ENCODE measurements around the gene SESN1. TPM values are rescaled to one million over a fixed set of nuclear protein-coding genes. Genes with fewer than 3 reads are reported as not detected.

SESN1 gene
- total RNA-seq, 4 donors from 2014 or later: 50.7 to 80.9 (median 61.8) TPM

DNA sequence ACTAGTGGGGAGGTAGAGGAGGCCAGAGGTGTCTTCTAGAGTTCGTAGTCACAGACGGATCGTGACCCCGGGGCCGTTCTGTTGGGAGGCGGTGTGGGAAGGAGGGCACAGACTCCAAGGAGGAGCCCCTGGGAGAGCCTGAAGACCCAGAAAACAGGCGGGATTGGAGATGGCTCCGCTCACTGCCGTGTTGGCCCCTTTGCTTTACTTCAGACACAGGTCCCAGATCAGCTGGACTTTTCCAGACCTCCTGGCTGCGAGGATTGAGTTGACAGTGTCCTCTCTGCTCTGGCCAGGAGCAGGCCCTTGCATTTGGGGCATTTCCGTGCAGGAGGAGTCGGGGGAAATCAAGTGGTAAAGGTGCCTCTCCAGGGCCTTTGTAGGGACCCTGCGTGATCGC, 133.6 kb downstream of the SESN1 start:
- H3K9me3 ChIP-seq: no peaks in the 10 kb centered on the region
- TF ChIP-seq, protein P1, sequence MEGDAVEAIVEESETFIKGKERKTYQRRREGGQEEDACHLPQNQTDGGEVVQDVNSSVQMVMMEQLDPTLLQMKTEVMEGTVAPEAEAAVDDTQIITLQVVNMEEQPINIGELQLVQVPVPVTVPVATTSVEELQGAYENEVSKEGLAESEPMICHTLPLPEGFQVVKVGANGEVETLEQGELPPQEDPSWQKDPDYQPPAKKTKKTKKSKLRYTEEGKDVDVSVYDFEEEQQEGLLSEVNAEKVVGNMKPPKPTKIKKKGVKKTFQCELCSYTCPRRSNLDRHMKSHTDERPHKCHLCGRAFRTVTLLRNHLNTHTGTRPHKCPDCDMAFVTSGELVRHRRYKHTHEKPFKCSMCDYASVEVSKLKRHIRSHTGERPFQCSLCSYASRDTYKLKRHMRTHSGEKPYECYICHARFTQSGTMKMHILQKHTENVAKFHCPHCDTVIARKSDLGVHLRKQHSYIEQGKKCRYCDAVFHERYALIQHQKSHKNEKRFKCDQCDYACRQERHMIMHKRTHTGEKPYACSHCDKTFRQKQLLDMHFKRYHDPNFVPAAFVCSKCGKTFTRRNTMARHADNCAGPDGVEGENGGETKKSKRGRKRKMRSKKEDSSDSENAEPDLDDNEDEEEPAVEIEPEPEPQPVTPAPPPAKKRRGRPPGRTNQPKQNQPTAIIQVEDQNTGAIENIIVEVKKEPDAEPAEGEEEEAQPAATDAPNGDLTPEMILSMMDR (IDR thresholded peaks at IDR 0.05): no peak
- no peak for TF ChIP-seq POLR2AphosphoS5 (IDR thresholded peaks at IDR 0.05)
- H3K4me3 ChIP-seq: no peak overlapping the region
- H3K27ac ChIP-seq (replicated peaks in 1 of 4): peak overlapping the region; percentile 70 to 71 (median 71)
- H3K4me1 ChIP-seq: peaks cover under 1 to 51% (median 40%) of the 10 kb centered on the region in 4 donors
- DNase-seq (ENCODE audit: extremely low spot score): no peak
- 98% methylated on average over 14 of the region's 14 CpGs for WGBS
- no peaks in the 10 kb centered on the region for H3K36me3 ChIP-seq
- intact Hi-C loops (cut with DNase I): no loop called here
- no peaks in the 10 kb centered on the region for H3K27me3 ChIP-seq

DNA sequence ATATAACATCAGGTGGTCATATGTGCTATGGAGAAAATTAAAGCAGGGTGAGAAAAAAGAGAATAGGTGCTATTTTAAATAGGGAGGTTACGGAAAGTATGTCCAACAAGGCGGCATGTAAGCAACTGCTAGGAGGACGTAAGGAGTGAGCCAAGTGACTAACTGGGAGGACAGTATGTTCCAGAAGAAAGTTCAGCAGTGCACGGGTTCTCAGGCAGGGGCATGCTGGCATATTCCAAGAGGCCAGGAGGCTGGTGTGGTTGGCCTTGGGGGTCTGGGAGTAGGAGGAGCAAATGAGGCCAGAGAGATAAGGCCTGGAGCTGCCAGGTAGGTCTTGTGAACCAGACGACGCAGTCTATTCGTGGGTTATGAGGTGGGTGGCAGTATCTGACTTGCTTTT, 134.0 kb downstream of the SESN1 start:
- TF ChIP-seq, protein P1 (IDR thresholded peaks at IDR 0.05): no peak
- peak; percentile 79 for TF ChIP-seq EP300 (IDR thresholded peaks at IDR 0.05)
- TF ChIP-seq POLR2AphosphoS5 (IDR thresholded peaks at IDR 0.05): peak; percentile 68 to 82
- intact Hi-C loops (cut with DNase I): no loop called here
- no peaks in the 10 kb centered on the region for H3K36me3 ChIP-seq
- no peak for DNase-seq (ENCODE audit: extremely low spot score)
- H3K27ac ChIP-seq (replicated peaks in 1 of 4): peak overlapping the region; percentile 70 to 71 (median 71)
- H3K4me1 ChIP-seq: peaks cover 0 to 51% (median 40%) of the 10 kb centered on the region in 4 donors
- H3K27me3 ChIP-seq: no peaks in the 10 kb centered on the region
- no peaks in the 10 kb centered on the region for H3K9me3 ChIP-seq
- 67% methylated on average over 7 of the region's 7 CpGs for WGBS
- no peak overlapping the region for H3K4me3 ChIP-seq

DNA sequence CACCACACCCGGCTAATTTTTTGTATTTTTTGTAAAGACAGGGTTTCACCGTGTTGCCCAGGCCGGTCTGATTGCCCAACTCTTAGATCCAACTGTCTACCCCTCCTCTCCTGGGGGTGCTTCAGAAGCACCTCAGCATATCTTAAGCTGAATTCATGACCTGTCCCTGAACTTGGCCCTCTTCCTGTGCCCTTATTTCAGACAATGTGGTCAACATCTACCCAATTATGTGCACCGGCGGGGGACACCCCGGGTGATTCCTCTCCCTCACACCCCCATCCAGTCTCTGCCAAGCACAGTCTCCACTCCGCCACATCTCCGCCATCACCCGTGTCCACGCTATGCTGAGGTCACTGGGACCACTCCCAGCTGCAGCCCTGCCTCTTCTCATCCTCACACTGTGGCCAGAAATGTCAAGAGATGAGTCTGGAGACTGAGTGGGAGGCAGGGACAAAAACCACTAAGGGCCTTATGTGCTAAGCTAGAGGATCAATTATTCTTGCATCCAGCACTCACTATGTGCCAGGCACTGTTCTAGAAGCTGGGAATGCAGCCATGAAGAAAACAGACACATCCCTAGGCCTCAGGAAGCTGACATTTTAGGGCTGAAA, 134.6 kb downstream of the SESN1 start:
- no peak for DNase-seq (ENCODE audit: extremely low spot score)
- no peaks in the 10 kb centered on the region for H3K9me3 ChIP-seq
- H3K36me3 ChIP-seq: no peaks in the 10 kb centered on the region
- TF ChIP-seq, protein P1 (IDR thresholded peaks at IDR 0.05): no peak
- H3K4me1 ChIP-seq: peaks cover 0 to 51% (median 40%) of the 10 kb centered on the region in 4 donors
- 95% methylated on average over 10 of the region's 10 CpGs for WGBS
- intact Hi-C loops (cut with DNase I): no loop called here
- no peaks in the 10 kb centered on the region for H3K27me3 ChIP-seq
- H3K27ac ChIP-seq (replicated peaks in 1 of 4): peak overlapping the region; percentile 4 to 71 (median 70)
- no peak overlapping the region for H3K4me3 ChIP-seq

DNA sequence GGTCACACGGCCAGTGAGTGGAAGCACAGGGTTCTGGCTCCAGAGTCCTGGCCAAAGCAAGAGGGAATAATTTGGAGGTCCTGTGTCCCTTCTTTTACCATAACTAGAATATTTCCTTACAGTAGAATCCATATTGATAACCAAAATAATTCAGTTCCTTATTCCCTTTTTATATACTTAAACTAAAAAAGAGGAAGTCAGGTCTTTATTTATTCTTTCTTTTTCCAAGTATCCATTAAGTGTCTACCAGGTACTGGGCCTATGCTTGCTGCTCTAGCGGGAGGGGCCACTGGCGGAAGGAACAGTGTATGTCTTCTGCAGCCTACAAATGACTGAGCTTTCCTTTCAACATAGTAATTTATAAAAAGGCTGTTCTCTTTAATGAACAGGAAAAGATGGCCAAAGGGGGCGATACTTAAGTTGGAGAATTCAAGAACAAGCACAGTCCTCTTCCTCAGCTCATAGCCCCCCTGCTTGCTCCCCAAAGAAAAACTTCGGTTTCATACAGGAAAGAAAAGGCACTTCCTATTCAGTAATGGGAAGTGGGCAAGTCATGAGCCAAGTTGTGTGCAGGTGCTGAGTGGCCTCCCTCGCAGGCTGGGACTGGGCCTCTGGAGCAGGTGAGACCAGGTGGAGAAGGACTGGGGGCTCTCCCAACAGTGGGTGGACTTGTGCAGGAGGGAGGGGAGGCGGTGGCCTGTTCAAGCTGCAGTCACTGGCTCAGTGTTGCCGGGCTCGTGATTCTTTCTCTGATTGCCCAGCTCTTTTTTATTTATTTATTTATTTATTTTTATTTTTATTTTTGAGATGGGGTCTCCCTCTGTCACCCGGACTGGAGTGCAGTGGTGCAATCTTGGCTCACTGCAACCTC, 135.5 kb downstream of the SESN1 start:
- Histone ChIP-seq H3K36me3 (no peaks in the 10 kb centered on the region), H3K4me1 (peaks cover 0 to 51% (median 40%) of the 10 kb centered on the region in 4 donors), H3K27me3 (no peaks in the 10 kb centered on the region), H3K4me3 (no peak overlapping the region), H3K27ac (replicated peaks in 1 of 4) (peak overlapping the region in 3 of 4 donors; percentile 4 to 71 (median 71)), H3K9me3 (no peaks in the 10 kb centered on the region)
- no peak for DNase-seq (ENCODE audit: extremely low spot score)
- WGBS: 86% methylated on average over 10 of the region's 10 CpGs
- TF ChIP-seq POLR2A (IDR thresholded peaks at IDR 0.05; ENCODE audit: low read depth) (no peak), POLR2AphosphoS5 (IDR thresholded peaks at IDR 0.05) (no peak), EP300 (IDR thresholded peaks at IDR 0.05) (no peak)
- TF ChIP-seq, protein P1 (IDR thresholded peaks at IDR 0.05): no peak
- intact Hi-C loops (cut with DNase I): no loop called here

All from esophagus muscularis mucosa (tissue), 4 donors.